Lower leg skin (tissue), 3 donors: ENCODE data around the gene F13B.

ENCODE experiments used
- POLR2A ChIP-seq, 2 donors: fragments of 450-650 bp; IDR thresholded peaks; one replicate each; pipeline ENCODE4 v1.6.1; 2016 to 2017; ENCODE audit warnings: antibody characterized with exemption in 2 of 2, mild to moderate bottlenecking in 1 of 2, moderate library complexity in 1 of 2
- TF ChIP-seq, protein P1 (sequence below), 3 donors: fragments of 450-650 bp; IDR thresholded peaks; one replicate each; pipeline ENCODE4 v1.5.1; 2016; ENCODE audit warnings: antibody characterized with exemption in 3 of 3, mild to moderate bottlenecking in 3 of 3, moderate library complexity in 2 of 3

DNA sequence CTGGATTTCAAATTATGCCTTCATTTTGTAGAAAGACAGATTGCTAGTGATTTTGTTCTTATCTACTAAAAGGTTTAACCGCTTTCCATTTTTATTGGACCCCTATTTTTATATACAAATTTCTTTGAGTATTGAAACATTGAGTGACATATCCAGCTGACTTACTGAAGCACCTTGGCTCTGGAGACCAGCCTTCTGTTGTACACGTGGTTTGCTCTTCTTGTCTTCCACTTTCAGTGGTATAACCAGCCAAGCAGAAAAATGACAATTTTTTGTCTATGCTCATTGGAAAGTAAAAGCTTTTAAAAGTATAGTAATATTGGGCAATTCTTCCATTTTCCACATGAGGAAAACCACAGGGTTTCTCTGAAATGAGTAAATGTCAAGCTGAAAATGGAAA, 4.4 kb downstream of the F13B start:
- TF ChIP-seq, protein P1, sequence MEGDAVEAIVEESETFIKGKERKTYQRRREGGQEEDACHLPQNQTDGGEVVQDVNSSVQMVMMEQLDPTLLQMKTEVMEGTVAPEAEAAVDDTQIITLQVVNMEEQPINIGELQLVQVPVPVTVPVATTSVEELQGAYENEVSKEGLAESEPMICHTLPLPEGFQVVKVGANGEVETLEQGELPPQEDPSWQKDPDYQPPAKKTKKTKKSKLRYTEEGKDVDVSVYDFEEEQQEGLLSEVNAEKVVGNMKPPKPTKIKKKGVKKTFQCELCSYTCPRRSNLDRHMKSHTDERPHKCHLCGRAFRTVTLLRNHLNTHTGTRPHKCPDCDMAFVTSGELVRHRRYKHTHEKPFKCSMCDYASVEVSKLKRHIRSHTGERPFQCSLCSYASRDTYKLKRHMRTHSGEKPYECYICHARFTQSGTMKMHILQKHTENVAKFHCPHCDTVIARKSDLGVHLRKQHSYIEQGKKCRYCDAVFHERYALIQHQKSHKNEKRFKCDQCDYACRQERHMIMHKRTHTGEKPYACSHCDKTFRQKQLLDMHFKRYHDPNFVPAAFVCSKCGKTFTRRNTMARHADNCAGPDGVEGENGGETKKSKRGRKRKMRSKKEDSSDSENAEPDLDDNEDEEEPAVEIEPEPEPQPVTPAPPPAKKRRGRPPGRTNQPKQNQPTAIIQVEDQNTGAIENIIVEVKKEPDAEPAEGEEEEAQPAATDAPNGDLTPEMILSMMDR (IDR thresholded peaks at IDR 0.05), result no peak
- no peak for TF ChIP-seq POLR2A (IDR thresholded peaks at IDR 0.05)
